Measurements from ENCODE around the gene ADORA2A.

Gene ADORA2A

DNA sequence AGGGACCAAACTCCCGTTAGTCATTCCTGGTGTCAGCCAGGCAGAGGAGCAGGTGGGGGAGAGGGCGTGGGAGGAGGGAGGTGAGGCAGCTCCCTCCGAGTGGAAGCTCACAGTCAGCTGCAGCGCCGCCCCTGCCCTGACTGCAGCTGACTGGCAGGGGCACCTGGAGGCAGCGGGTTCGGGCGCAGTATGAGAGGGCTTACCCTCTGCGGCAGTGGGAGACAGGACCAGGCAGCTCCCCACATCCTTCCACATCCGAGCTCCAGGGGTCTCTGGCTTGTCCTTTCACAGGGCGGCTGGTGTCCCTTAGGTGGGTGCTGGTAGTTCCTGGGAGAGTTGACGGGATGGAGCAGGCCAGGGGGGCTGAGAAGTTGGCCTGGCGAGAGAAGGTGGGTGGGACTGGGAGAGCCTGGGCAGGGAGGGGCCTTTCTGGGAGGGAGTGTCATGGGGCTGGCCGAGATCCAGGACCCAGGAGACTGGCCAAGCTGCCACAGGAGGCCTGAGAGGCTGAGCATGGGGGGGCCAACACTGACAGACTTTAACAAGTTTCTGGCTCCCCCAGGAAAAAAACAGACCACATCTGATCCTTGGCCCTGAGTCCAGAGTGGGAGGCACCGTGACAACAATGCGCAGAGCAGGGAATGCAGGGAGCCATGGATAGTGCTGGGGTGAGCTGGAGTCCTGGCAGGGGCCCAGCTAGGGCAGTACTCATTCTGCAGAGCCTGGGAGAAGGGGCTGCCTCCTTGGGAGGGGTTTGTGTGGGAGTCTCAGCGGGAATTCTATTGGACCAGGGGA, 4.9 kb downstream of the ADORA2A start:
- no peak for DNase-seq (ENCODE audit: low read depth in 2 of 2)

DNA sequence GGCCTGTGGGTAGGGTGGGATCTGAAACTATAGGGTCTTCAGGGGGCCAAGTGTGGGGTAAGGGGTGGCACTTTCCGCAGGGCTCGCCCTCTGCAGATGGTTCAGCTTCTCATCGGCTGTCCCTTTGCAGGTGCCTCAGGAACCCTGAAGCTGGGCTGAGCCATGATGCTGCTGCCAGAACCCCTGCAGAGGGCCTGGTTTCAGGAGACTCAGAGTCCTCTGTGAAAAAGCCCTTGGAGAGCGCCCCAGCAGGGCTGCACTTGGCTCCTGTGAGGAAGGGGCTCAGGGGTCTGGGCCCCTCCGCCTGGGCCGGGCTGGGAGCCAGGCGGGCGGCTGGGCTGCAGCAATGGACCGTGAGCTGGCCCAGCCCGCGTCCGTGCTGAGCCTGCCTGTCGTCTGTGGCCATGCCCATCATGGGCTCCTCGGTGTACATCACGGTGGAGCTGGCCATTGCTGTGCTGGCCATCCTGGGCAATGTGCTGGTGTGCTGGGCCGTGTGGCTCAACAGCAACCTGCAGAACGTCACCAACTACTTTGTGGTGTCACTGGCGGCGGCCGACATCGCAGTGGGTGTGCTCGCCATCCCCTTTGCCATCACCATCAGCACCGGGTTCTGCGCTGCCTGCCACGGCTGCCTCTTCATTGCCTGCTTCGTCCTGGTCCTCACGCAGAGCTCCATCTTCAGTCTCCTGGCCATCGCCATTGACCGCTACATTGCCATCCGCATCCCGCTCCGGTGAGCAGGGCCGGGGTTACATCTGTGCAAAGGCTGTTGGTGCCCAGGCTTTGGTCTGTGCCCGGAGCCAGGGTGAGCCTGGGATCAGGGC, 5.8 kb downstream of the ADORA2A start:
- no peak for DNase-seq (ENCODE audit: low read depth in 2 of 2)

DNA sequence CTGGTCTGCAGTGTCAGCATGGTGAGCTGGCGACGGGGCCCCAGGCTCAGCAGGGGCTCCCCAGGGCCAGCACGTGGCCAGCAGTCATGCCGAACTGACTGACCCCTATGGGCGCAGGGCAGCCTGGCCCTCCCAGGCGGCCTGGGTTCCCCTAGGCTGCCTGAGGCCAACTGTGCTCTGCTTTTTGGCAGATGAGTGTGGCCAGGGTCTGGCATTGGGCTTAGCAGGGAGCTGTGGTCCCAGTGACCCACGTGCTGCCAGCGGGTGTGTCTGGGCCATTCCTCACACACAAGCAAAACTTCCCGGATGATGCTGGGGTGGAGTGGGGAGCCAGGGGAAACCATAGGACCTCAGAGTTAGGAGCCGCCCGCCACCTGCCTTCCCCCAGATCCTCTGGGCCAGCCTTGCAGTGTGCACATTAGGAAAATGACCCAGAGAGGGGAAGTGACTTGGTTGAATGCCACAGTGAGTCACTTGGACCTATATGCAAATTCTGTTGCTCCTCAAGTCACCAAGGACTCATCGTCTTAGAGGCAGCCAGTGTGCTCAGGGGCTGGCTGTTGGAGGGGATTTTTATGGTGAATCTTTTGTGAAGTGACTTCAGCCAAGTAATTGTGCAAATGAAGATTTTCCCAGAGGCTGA, 6.5 kb downstream of the ADORA2A start:
- no peak for DNase-seq (ENCODE audit: low read depth in 2 of 2)

DNA sequence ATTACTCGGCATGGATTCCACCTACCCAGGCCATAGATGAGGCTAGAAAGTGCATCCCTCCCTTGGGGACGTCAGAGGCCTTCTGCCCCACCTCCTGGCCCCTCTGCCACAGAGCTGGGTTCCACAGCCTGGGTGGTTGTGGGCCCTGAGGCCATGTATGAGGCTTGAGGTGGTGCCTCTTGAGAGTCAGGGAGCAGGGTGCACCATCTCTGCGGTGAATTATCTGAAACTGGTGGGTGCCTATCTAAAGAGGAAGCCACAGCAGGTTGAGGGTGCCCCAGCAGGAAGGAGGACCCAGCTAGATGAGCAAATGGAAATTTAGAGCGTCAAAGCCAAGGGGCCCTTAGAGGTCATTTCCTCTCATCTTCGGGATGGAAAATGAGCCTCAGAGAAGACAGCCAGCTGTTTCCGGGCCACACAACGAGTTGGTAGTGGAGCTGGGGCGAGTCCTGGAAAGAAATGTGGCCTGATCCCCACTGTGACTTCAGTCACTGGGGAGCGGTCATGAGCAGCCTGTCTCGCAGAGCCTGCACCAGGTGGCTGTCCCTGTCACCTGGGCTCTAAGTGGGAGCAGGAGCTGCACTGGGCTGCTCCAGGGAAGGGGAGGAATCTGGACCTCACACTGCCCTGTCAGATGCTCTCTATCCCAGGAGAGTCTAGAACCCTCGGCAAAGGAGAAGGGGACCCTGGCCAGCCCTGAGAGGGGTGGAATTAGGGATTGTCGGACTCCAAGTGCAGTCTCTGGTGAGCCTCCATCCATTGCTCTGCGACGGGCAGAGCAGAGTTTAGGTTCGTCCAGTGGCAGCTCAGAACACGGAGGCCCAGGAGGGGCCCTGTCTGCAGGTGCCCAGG, 7.3 kb downstream of the ADORA2A start:
- peak; percentile 62 to 63 for DNase-seq (ENCODE audit: low read depth in 2 of 2)

DNA sequence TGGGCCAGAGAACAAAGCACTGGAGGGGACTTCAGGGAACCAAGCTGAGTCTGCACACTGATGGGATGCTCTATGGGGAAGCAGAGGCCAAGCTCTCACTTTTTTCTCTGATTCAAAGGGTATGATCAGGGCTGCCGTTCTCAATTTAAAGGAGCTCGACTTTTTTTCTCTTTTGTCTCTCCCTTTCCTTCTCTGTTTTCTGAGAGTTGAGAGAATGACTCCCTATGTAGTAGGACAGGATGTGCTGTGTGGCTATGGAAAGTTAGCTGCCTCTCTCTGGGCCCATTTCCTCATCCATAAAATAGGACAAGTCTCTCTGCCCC, 7.9 kb downstream of the ADORA2A start:
- DNase-seq (ENCODE audit: low read depth in 2 of 2) = no peak

DNA sequence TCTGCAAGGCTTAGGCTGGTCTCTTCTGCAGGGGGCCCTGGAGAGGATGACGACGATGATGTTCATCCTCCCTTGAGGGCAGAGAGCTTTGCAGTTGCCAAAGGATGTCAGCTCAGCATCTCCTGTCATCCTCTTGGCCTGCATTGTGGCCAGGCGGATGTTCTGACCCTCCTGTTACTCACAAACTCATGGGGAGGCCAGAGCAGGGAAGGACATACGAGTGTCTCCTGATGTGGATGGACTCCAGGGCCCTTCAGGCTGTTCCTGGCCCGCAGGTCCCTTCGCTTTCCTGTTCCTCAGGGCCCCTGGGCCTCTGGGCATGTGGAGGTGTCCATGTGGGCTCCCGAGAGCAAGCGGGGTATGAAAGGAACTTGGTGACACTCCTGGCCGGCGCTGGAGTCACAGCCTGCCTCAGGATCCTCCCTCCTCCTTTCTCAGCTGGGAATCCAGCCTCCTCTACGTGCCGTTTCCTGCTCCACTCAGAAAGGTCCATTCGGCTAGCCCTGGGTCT, 8.5 kb downstream of the ADORA2A start:
- DNase-seq (ENCODE audit: low read depth in 2 of 2) = no peak

DNA sequence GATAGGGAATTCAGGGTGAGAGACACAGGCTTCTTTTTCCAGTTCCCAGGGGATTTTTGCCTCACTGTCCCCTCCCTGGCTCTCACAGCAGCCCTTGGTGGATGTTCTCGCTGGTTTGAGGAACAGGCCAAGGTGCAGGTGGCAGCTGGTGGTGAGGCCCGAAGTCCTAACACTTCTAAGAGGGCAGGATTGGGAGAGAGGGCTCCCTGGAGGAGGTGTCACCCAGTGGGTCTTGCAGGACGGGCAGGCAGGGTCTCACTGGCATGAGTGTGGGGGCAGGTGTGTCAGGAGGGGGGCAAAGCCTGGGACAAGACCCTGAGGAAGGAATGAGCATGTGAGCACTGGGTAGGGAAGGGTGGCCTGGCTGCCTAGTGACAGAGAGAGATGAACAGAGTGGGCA, 9.2 kb downstream of the ADORA2A start:
- DNase-seq (ENCODE audit: low read depth in 2 of 2) = no peak

DNA sequence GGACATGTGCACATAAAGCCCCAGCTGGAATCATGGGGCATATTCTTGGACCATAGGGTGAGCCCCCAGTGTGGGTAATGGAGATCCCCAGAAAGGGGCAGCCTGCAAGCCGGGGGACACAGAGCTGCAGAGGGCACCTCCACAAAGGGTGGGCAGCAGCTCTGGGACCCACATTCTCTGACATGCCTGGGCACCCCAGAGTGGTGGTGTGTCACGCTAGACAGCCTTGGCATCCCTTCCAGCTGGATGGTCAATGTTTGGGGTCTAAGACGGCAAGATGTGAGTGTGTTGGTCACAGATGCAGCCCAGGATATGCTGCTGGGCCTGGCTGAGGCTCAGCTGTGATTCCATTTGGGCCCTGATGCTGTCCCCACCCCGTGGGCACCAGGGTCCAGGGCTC, 9.7 kb downstream of the ADORA2A start:
- no peak for DNase-seq (ENCODE audit: low read depth in 2 of 2)

DNA sequence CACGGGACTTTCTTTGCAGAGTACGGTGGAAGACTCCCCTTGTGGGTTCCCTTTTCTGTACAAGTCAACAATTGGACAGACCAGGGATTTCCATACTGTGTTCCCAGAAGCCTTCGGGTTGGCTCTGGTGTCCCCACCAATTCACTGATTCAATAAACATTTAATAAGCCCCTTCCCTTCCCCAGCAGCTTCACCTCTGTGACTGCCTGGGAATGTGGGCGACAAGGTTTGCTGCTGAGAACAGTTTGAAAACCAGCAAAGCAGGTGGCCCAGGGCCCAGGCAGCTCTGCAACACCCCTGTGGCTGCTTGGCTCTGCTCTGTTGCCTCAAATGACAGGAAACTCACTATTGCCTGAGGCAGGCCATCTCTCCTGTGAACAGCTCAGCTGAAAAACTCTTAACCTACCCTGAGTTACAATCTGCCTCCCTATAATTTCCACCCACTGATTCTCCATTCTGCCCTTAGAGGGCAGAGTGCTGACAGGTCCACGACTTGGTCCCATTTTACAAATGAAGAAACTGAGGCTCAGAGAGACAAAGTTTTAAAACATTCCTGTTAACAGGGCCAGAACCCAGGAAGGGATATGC, 10.4 kb downstream of the ADORA2A start:
- DNase-seq (ENCODE audit: low read depth in 2 of 2) = no peak

DNA sequence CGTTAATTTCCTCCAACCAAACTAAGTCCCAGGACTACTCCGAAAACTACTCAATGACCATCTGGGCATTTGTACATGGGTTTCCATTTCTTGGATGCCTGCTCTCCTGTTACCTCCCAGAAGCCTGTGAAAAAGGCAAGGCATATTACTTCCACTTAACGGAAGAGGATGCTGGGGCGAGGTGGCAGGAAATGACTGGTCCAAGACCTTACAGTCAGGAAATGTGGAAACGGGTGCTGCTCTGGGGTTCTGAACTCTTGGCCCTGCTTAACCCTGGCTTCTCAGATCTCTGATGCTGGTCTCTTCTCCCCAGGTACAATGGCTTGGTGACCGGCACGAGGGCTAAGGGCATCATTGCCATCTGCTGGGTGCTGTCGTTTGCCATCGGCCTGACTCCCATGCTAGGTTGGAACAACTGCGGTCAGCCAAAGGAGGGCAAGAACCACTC, 12.9 kb downstream of the ADORA2A start:
- no peak for DNase-seq (ENCODE audit: low read depth in 2 of 2)

DNA sequence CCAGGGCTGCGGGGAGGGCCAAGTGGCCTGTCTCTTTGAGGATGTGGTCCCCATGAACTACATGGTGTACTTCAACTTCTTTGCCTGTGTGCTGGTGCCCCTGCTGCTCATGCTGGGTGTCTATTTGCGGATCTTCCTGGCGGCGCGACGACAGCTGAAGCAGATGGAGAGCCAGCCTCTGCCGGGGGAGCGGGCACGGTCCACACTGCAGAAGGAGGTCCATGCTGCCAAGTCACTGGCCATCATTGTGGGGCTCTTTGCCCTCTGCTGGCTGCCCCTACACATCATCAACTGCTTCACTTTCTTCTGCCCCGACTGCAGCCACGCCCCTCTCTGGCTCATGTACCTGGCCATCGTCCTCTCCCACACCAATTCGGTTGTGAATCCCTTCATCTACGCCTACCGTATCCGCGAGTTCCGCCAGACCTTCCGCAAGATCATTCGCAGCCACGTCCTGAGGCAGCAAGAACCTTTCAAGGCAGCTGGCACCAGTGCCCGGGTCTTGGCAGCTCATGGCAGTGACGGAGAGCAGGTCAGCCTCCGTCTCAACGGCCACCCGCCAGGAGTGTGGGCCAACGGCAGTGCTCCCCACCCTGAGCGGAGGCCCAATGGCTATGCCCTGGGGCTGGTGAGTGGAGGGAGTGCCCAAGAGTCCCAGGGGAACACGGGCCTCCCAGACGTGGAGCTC, 13.5 kb downstream of the ADORA2A start:
- DNase-seq (ENCODE audit: low read depth in 2 of 2) = no peak

DNA sequence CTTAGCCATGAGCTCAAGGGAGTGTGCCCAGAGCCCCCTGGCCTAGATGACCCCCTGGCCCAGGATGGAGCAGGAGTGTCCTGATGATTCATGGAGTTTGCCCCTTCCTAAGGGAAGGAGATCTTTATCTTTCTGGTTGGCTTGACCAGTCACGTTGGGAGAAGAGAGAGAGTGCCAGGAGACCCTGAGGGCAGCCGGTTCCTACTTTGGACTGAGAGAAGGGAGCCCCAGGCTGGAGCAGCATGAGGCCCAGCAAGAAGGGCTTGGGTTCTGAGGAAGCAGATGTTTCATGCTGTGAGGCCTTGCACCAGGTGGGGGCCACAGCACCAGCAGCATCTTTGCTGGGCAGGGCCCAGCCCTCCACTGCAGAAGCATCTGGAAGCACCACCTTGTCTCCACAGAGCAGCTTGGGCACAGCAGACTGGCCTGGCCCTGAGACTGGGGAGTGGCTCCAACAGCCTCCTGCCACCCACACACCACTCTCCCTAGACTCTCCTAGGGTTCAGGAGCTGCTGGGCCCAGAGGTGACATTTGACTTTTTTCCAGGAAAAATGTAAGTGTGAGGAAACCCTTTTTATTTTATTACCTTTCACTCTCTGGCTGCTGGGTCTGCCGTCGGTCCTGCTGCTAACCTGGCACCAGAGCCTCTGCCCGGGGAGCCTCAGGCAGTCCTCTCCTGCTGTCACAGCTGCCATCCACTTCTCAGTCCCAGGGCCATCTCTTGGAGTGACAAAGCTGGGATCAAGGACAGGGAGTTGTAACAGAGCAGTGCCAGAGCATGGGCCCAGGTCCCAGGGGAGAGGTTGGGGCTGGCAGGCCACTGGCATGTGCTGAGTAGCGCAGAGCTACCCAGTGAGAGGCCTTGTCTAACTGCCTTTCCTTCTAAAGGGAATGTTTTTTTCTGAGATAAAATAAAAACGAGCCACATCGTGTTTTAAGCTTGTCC, 14.3 kb downstream of the ADORA2A start:
- no peak for DNase-seq (ENCODE audit: low read depth in 2 of 2)

DNA sequence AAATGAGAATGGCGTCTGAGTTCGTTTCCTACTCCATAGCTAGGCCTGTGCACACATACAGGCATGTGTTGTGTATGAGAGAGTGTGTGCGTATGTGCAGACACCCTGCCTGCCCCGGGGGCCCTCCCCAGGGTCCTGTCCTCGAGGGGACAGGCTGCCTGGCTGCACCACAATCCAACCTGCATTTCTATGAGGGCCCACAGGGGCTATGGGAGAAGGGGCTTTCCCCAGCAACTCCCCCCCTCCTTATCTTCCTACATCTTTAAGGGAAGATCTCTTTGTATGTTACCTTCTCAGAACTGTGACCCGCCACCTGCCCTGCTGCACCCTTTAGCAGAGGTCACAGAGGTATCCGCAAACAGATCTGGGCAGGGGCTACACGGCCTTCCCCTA, 14.9 kb downstream of the ADORA2A start:
- DNase-seq (ENCODE audit: low read depth in 2 of 2) = no peak

DNA sequence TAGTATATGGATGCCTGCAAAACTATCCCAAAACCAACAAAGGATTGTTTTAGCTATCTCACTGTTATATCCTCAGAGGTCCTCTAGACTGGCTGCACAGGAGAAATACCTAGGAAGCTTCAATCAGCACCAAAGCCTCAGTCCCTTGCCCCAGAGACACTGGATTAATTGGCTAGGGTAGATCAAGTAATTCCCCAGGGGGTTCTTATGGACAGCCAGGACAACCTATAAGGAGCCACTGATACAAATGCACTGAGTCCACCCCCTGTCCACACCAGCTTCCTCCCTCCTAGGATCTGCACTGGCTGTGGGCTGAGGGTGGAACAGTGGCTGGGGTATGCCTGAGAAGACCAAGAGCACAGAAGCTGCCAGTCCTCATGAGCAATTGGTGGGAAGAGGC, 16.3 kb downstream of the ADORA2A start:
- no peak for DNase-seq (ENCODE audit: low read depth in 2 of 2)

DNA sequence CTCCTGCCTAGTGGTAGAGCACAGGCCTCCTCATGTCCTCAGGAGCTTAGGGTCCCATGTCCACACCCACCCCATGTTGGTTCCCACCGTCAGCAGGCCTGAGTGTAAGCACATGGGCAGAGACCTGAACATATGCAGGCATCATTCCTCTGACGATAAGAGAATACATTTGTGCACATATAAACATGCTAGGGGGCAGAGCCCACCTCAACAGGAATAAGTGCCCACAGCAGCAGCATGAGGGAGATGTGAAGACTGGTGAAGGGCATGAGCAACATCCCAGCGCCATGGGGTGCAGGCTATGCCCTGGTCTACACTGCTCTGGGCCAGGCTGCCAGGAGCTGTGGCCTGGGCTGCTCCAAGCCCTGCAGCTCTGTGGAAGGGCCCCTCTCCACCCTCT, 16.9 kb downstream of the ADORA2A start:
- no peak for DNase-seq (ENCODE audit: low read depth in 2 of 2)

DNA sequence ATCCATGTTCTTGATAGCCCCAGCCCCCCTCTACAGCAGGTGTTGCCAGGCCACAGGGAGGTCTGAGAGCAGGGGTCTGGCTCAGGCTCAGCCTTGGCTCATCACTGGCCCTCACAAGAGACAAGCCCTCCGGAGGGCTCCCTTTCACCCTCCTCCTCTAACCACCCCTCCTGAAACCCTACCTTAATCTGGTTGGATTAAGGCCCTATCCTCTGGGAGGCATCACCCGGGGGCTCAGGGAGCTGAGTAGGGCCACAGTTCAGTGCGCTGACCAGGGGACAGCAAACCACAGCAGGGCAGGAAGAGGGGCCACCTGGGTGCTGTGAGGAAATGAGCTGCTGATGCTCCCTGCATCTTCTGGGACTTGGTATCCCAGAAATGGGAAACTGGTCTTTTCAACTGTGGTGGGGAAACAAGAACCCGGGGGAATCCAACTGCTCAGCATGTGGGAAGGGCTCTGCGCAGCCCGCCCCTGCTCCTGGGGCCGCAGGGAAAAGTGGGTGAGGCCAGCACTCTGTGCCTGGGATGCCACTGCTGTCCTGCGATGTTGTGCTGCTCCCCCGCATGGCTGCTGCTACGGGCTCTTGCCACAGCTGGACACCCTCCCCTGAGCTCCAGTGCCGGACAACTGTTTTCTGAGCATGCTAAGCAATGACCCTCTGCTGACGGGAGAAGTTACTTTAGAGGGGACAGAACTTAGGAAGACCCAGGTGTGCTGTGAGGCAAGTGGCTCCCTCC, 17.5 kb downstream of the ADORA2A start:
- DNase-seq (ENCODE audit: low read depth in 2 of 2) = no peak

DNA sequence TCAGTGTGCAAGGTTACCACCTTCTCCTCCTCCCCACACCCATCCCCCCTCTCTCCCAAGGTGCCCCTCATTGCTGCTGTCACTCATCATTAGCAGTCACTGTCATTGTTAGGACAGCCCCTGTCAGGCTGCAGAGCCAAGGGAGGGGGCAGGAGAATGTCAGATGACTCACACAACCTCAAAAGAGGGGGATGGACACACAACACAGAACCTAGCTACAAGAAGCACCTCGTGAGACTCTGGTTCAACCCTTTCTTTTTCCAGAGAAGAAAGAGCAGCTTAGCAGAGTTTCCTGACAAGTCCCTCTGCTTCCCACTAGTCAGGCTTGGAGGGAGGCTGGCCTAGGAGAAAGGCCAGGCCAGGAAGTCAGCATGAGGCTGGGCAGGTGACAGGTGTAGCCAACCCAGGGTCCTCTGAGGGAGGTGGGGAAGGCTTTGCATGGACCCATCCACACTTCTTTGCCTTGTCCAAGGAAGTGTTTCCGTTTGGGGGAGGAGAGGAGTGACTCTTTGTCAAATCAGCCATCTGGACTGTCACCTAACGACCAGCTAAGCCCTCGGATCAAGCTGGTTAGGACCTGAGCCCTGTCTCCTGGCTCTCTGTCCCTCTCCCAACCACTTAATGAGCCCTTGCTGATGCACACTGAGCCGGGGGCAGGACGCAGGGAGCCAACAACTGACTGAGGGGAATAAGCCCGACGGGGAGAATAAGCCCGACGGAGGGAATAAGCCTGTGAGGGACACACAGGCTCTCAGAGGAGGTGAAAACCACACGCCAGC, 18.3 kb downstream of the ADORA2A start:
- no peak for DNase-seq (ENCODE audit: low read depth in 2 of 2)

DNA sequence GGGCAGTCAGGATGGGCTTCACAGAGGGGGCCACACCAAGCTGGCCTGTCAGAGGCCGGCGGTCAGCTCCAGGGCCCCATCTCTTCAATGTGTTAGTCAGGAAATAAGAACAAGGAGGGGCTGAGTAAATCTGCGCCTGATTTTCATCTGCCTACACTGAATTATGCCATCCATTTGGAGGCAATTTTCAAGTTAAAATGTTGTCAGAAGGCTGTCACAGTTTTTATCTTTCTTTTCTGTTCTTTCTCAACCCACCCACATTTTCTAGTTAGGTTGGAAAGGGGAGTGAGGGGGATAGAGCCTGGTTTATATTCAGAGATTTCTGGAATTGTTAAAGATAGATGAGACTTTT, 18.8 kb downstream of the ADORA2A start:
- DNase-seq (ENCODE audit: low read depth in 2 of 2) = no peak

Measured in stimulated activated CD8-positive, alpha-beta memory T cell treated with anti-CD3 and anti-CD28 coated beads, Interleukin-2, amount 100 ng/mL, for 1 hour (primary cell).